GM12872 (cell line): Measurements from ENCODE around the gene FAM53A.

Experiments used
- TF ChIP-seq, protein P1 (sequence below): IDR thresholded peaks from 3 replicates; pipeline ENCODE4 v1.5.1; 2011; ENCODE audit warnings: low read depth, mild to moderate bottlenecking, low read length, moderate library complexity; ENCODE audit not compliant: insufficient read depth

FAM53A gene

DNA sequence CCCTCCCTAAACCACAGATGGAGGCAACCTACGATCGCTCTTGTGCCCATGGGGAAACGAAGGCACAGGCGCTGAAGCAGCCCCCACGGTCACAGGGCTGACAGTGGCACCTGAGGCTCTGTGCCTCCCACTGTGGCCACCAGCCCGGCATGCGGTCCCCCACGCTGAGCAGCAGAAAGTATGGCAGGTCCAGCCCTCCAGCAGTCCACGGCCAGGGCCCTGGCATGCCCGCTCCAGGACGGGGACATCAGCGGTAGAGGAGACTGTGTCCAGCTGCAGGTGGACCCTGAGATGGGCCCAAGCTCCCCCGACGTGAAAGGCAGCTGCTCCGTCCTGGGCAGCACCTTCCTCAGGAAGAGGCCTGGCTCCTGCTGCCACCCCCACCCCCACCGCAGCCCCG, 61.2 kb downstream of the FAM53A start:
- TF ChIP-seq, protein P1, sequence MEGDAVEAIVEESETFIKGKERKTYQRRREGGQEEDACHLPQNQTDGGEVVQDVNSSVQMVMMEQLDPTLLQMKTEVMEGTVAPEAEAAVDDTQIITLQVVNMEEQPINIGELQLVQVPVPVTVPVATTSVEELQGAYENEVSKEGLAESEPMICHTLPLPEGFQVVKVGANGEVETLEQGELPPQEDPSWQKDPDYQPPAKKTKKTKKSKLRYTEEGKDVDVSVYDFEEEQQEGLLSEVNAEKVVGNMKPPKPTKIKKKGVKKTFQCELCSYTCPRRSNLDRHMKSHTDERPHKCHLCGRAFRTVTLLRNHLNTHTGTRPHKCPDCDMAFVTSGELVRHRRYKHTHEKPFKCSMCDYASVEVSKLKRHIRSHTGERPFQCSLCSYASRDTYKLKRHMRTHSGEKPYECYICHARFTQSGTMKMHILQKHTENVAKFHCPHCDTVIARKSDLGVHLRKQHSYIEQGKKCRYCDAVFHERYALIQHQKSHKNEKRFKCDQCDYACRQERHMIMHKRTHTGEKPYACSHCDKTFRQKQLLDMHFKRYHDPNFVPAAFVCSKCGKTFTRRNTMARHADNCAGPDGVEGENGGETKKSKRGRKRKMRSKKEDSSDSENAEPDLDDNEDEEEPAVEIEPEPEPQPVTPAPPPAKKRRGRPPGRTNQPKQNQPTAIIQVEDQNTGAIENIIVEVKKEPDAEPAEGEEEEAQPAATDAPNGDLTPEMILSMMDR = no peak

DNA sequence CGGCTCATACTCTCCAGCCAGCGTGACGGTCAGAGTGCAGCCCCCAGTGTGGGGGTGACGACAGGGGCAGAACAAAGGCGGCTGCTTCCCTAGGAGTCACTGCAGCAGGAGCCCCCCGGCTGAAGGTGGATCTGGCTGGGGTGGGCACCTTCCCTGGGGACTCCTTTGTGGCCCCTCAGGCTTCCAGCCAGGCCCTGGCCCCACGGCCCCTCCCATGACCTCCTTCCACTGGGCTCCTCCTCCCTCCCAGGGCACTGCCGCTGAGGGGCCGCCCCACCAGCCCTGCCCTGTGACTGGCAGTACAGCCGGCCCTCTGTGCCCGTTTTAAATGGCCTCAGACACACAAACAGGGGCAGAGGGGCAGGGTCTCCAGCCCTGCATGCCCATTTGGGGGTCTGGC, 61.9 kb downstream of the FAM53A start:
- TF ChIP-seq, protein P1 = no peak

DNA sequence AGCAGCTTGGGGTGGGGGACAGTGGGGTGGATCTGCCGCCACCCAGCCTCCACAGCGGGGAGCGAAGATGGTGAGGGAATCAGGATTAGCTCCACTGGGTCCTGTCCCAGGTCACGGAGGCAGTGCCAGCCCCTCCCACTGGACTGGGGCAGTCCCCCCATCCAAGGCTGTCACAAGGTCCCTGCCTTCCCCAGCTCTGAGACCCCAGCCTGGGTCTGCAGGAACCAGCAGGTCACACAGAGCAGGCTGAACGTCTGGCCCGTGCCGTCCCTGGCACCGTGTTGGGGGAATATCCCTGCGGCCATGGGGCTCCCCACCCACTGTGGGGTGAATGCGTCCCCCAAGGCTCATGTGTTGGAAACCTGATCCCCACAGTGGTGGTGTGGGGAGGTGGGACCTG, 62.6 kb downstream of the FAM53A start:
- TF ChIP-seq, protein P1 = no peak

DNA sequence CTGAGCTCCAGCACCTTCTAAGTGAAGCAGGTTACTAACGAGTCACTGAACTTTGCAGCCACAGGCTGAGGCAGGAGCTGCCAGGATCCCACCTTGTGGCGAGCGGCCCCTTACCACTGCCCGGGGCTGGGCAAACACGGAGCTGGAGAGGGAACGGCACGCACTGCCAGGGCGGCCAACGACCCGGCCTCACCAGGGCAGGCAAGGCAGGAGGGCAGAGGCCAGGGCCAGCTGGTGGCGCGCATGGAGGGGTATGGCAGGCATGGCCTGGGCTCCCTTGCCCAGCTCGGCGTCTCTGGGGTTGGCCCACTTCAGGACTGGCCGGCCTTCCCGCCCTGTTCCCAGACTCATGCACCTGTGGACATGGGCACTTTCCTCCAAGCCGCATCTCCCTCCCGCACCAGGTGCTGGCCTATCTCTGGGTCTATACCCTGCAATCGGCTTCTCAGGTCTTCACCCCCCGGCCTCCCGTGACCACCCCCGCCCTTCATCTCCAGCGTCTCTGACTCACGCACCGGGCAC, 64.9 kb downstream of the FAM53A start:
- TF ChIP-seq, protein P1 = no peak

DNA sequence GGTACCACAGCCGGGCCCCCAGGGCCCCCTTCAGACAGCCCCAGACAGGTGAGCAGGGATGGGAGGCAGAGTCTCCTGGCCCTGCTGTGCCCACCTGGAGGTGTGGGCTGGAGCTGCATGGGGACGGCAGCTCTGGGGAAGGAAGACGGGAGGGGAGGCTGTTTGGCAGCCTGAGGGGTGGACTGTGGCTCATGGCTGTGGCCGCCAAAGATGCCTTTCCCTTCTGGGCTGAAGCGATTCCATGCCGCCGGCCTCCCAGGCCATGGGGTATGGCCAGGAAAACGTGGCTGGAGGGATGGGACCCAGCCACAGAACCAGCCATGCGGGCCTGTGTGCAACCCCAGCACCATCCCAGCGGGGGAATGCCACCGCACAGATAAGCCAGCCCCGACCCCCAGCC, 65.7 kb downstream of the FAM53A start:
- TF ChIP-seq, protein P1 = no peak

DNA sequence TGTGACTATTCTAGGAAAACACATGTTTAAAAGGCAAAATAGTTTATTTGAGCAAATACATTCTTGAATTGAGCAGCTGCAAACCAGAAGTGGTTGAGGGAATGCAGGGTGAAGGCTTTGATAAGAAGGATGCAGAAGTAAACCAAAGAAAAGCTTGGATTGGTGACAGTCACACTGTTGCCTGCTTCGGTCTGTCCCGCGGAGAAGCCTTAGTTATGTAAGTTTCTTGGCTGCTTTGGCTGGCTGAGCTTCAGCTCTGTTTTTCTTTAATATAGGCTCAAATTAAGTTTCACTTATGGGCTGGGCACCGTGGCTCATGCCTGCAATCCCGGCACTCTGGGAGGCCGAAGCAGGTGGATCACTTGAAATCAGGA, 67.6 kb downstream of the FAM53A start:
- TF ChIP-seq, protein P1 = no peak

DNA sequence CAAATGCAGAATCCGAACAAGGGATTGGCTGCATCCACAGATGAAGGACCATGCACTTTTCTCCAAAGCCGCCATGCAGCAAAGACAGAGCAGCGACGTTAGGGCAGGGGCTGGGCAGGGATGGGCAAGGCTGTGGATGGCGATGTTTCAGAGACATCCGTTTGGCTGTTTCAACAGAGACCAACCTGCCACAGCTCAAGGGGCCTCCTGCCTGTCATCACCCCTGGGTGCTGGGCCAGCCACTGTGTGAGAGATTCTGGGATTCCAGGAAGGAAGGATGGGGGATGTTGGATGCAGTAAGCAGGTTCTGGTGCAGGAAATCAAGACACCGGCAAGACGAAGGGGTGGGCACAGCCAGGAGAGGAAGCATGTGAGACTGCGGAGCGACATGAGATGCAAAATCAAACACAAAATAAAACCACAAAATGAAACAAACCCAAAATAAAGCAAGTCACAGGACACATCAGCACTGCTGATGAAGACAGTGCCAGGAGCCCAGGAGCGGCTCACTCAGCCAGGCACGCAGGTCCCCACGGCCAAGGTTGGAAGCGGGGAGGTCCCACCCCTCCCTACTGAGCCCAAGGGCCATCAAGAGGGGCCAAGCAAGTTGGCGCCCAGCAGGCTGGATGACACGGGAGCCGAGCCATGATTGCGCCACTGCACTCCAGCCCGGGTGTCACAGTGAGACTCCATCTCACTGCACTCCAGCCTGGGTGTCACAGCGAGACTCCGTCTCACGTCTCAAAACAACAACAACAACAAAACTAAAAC, 68.1 kb downstream of the FAM53A start:
- TF ChIP-seq, protein P1 = no peak
